Stimulated activated naive CD8-positive, alpha-beta T cell treated with anti-CD3 and anti-CD28 coated beads, Interleukin-15, amount 100 ng/mL, for 72 hours (primary cell): ENCODE results near the gene CACNG6.

ENCODE experiments used
- ATAC-seq: fragments of 150-1000 bp; cut with Tn5 transposase; 2 replicates; pipeline ENCODE4 v1.10.0; 2021; ENCODE audit warnings: mild to moderate bottlenecking, moderate library complexity
- DNase-seq, 2 donors: peaks; one replicate each; pipeline ENCODE4 v3.0.0; 2021 to 2022
- H3K27ac Mint-ChIP-seq, 2 donors: one replicate each; pipeline ENCODE4 v1.8.0; 2022; ENCODE audit warnings: mild to moderate bottlenecking in 2 of 2, mixed read lengths in 2 of 2, moderate library complexity in 2 of 2
- H3K27me3 Mint-ChIP-seq: one replicate; pipeline ENCODE4 v1.8.0; 2022; ENCODE audit warnings: mixed read lengths
- H3K4me1 Mint-ChIP-seq: one replicate; pipeline ENCODE4 v1.8.0; 2022; ENCODE audit warnings: mild to moderate bottlenecking, mixed read lengths
- H3K4me3 Mint-ChIP-seq, 2 donors: one replicate each; pipeline ENCODE4 v1.8.0; 2022; ENCODE audit warnings: mild to moderate bottlenecking in 2 of 2, mixed read lengths in 2 of 2, moderate library complexity in 1 of 2
- H3K9me3 Mint-ChIP-seq, 2 donors: one replicate each; pipeline ENCODE4 v1.8.0; 2022; ENCODE audit warnings: mixed read lengths in 2 of 2

The CACNG6 gene

DNA sequence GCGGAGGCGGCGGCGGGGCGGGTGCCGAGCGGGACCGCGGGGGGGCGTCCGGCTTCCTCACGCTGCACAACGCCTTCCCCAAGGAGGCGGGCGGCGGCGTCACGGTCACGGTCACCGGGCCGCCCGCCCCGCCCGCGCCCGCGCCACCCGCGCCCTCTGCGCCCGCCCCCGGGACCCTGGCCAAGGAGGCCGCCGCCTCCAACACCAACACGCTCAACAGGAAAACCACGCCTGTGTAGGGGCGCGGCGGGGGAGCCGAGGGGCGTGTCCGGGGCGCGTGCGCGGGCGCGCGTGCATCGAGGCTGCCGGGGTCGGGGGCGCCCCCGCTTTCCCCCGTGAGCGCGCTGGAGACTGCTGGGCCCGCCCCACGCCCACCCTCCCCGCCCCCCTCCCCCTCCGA is 8.8 kb upstream of the CACNG6 start:
- ATAC-seq = no peak
- peaks cover 11 to 13% of the 10 kb centered on the region in 2 donors for H3K9me3 Mint-ChIP-seq
- peaks cover 43% of the 10 kb centered on the region for H3K27me3 Mint-ChIP-seq
- peaks cover 41% of the 10 kb centered on the region for H3K4me1 Mint-ChIP-seq
- H3K27ac Mint-ChIP-seq = no peak overlapping the region
- H3K4me3 Mint-ChIP-seq = no peak overlapping the region
- DNase-seq = no peak

- DNase-seq (no peak), ATAC-seq (no peak)
- Mint-ChIP-seq H3K27ac (no peak overlapping the region), H3K27me3 (peaks cover 32% of the 10 kb centered on the region), H3K4me3 (no peak overlapping the region), H3K4me1 (peaks cover 30% of the 10 kb centered on the region), H3K9me3 (peaks cover 11 to 13% of the 10 kb centered on the region in 2 donors)
Observed at GRCh38 chr19:53983457-53984289, 7.8 kb upstream of the CACNG6 start.

GRCh38 chr19:53985863-53986262 is 5.6 kb upstream of the CACNG6 start:
- H3K4me3 Mint-ChIP-seq = no peak overlapping the region
- no peak overlapping the region for H3K27ac Mint-ChIP-seq
- H3K9me3 Mint-ChIP-seq = peaks cover 4% of the 10 kb centered on the region in 2 donors
- no peak for DNase-seq
- no peak for ATAC-seq
- peaks cover 9% of the 10 kb centered on the region for H3K4me1 Mint-ChIP-seq
- H3K27me3 Mint-ChIP-seq = peaks cover 24% of the 10 kb centered on the region

GRCh38 chr19:53988981-53989380 is 2.5 kb upstream of the CACNG6 start:
- ATAC-seq (no peak), DNase-seq (no peak)
- peaks cover 7% of the 10 kb centered on the region for H3K4me1 Mint-ChIP-seq
- H3K27me3 Mint-ChIP-seq = peaks cover 35% of the 10 kb centered on the region
- no peak overlapping the region for H3K4me3 Mint-ChIP-seq
- H3K9me3 Mint-ChIP-seq = no peaks in the 10 kb centered on the region
- H3K27ac Mint-ChIP-seq = no peak overlapping the region

DNA sequence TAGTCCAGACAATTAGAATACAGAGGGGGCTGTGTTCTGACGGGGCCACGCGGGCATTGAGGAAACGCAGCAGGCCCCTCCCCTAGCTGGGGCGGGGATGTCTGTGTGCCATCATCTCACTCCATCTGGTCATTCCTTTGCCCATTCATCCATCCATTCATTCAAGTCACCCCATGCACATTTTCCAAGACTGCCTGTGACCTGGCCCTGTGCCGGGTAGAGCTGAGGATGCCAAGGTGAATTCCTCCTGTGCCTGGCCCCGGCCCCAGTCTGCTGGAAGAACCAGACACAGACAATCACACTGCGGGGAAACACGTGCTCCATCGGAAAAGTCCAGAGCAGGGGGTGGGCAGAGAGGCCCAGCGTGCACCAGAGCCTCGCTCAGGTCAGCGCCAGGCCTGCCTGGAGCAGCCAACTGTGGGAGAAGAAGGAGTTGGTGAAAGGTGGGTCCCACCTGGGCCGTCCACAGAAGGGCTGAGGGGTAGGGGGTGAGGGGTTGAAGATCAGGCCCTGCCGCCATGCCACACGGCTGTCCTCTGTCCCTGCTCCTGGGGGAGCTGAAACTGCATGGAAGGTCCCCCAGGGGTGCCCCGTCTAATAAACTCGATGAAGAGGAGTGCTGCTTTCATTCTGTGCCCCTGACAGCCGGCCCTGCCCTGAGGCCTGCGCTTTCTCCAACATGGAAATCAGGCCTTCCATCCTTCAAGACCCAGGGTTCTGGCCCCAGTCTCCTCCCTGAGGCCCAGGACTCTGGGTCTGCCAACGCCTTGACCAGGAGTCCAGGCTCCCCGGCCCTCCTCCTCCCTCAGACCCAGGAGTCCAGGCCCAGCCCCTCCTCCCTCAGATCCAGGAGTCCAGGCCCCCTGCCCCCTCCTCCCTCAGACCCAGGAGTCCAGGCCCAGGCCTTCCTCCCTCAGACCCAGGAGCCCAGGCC is 1.6 kb upstream of the CACNG6 start:
- no peak overlapping the region for H3K27ac Mint-ChIP-seq
- no peaks in the 10 kb centered on the region for H3K9me3 Mint-ChIP-seq
- ATAC-seq = peak; percentile 13
- no peak for DNase-seq
- H3K27me3 Mint-ChIP-seq = peaks cover 44% of the 10 kb centered on the region
- peaks cover 7% of the 10 kb centered on the region for H3K4me1 Mint-ChIP-seq
- H3K4me3 Mint-ChIP-seq = no peak overlapping the region

DNA sequence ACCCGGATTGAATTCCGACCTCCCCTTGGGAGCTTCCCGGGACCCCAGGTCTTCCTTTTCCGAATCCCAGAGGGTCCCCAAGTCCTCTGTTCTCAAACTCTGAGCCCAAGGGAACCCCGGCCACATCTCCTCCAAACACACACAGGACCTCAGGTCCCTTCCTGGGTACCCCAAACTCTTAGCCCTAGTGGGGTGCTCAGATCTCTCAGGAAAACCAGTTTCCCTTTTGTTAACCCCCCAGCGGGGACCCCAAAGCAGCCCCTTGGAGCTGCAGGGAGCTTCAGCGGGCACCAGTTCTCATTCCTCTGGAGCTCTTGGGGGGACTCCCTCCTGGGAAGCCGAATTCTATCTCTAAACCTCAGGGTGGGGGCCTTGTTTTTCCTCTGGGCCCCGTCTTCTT is 774 bp downstream of the CACNG6 start:
- Mint-ChIP-seq H3K4me1 (peaks cover 7% of the 10 kb centered on the region), H3K27me3 (peaks cover 62% of the 10 kb centered on the region), H3K9me3 (no peaks in the 10 kb centered on the region), H3K4me3 (peak overlapping the region; percentile 57 to 63), H3K27ac (no peak overlapping the region)
- no peak for ATAC-seq
- DNase-seq = no peak

- H3K9me3 Mint-ChIP-seq = no peaks in the 10 kb centered on the region
- no peak overlapping the region for H3K27ac Mint-ChIP-seq
- peaks cover 7% of the 10 kb centered on the region for H3K4me1 Mint-ChIP-seq
- peaks cover 68% of the 10 kb centered on the region for H3K27me3 Mint-ChIP-seq
- no peak overlapping the region for H3K4me3 Mint-ChIP-seq
- ATAC-seq = no peak
- no peak for DNase-seq
Observed at GRCh38 chr19:53992815-53993214, 1.4 kb downstream of the CACNG6 start.

GRCh38 chr19:53993448-53993847 is 2.0 kb downstream of the CACNG6 start:
- no peaks in the 10 kb centered on the region for H3K9me3 Mint-ChIP-seq
- no peak overlapping the region for H3K27ac Mint-ChIP-seq
- no peak overlapping the region for H3K4me3 Mint-ChIP-seq
- no peak for ATAC-seq
- H3K27me3 Mint-ChIP-seq = peaks cover 70% of the 10 kb centered on the region
- peaks cover 7% of the 10 kb centered on the region for H3K4me1 Mint-ChIP-seq
- DNase-seq = no peak

DNA sequence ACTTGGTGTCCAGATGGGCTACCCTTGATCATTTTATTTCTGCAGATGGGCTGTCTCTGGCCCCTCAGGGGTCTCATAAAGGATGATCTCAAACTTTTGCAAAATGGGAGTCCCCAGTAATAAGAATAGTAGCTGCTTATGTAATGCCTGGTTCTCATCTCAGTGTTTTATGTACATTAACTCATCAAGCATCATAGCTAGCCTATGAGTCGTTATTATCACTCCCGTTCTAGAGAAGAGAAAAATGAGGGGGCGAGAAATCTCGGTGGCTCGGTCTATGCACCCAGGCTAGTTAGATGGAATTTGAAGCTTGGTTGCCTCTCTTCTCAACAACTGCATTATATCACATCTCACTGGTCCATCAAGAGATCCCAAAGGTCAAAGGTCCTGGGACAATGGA is 3.4 kb downstream of the CACNG6 start:
- DNase-seq (no peak), ATAC-seq (no peak)
- peaks cover 7% of the 10 kb centered on the region for H3K4me1 Mint-ChIP-seq
- peaks cover 72% of the 10 kb centered on the region for H3K27me3 Mint-ChIP-seq
- no peak overlapping the region for H3K27ac Mint-ChIP-seq
- H3K4me3 Mint-ChIP-seq = no peak overlapping the region
- H3K9me3 Mint-ChIP-seq = no peaks in the 10 kb centered on the region

DNA sequence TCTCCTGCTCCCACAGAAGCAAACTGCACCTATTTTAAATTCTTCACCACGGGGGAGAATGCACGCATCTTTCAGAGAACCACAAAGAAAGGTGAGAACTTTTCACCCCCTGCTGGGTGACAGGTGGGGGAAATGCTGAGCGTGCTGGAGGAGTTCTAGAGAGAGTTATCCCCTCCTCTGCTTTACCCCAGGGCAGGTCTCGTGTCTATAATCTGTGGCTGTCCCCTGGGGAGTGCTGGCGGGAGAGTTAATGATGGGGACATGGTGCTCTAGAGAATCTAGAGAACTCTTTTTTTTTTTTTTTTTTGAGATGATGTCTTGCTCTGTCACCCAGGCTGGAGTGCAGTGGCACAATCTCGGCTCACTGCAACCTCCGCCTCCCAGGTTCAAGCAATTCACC is 6.8 kb downstream of the CACNG6 start:
- DNase-seq (no peak), ATAC-seq (no peak)
- Mint-ChIP-seq H3K9me3 (no peaks in the 10 kb centered on the region), H3K4me1 (no peaks in the 10 kb centered on the region), H3K4me3 (no peak overlapping the region), H3K27me3 (peaks cover 78% of the 10 kb centered on the region), H3K27ac (no peak overlapping the region)

DNA sequence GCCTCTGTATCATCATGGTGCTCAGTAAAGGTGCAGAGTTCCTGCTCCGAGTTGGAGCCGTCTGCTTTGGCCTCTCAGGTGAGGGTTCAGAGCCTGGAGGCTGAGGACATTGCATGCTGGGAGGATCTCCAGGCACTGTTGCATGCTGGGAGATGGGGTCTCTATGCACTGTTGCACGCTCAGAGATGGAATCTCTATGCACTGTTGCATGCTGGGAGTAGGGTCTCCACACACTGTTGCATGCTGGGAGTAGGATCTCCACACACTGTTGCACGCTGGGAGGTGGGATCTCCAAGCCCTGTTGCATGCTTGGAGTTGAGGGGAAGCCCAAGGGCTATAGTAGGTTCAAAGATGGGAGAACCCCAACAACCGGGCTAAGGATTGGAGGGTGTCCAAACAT is 8.3 kb downstream of the CACNG6 start:
- Mint-ChIP-seq H3K27ac (no peak overlapping the region), H3K27me3 (peaks cover 70% of the 10 kb centered on the region), H3K4me3 (no peak overlapping the region), H3K4me1 (no peaks in the 10 kb centered on the region), H3K9me3 (no peaks in the 10 kb centered on the region)
- ATAC-seq = no peak
- DNase-seq = no peak

GRCh38 chr19:54001496-54001895 is 10.1 kb downstream of the CACNG6 start:
- Mint-ChIP-seq H3K9me3 (no peaks in the 10 kb centered on the region), H3K27me3 (peaks cover 54% of the 10 kb centered on the region), H3K4me1 (no peaks in the 10 kb centered on the region), H3K4me3 (no peak overlapping the region), H3K27ac (no peak overlapping the region)
- ATAC-seq = no peak
- no peak for DNase-seq

DNA sequence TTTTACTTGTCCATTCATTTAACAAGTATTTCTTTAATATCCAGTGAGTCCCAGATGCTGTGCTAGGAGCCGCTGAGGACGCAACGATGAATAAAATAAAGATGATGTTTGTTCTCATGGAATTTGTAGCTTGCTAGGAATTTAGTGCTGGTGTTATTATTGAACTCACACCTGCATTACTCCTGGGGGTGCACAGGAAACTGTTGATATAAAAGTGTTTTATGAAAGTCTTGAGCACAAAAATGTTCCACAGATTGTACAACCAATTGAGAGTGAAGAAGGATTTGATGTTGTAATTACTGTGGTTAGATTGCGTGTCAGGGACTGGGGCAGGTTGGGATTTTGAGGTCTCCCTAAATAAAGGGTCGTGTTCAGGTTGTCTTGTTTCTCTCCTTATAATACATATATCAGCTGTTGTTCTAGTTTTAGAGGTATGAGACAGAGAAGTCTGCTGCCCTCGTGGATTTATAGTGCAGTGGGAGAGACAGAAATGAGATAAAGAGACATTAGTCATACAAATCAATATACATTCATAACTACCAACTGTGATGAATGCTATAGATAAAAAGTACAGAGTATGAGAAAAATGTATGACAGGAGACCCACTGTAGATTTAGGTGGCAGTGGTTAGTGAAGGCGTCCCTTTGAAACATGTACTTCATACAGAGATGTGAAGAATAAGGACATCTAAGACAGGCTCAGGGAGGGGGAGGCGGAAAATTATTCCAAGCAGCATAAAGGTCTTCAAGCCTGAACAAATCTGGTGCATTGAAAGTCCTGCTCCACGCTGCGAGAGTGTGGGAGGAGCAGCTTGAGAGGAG is 11.3 kb downstream of the CACNG6 start:
- H3K27ac Mint-ChIP-seq = no peak overlapping the region
- no peaks in the 10 kb centered on the region for H3K4me1 Mint-ChIP-seq
- H3K4me3 Mint-ChIP-seq = no peak overlapping the region
- DNase-seq (no peak), ATAC-seq (no peak)
- no peaks in the 10 kb centered on the region for H3K9me3 Mint-ChIP-seq
- peaks cover 59% of the 10 kb centered on the region for H3K27me3 Mint-ChIP-seq

GRCh38 chr19:54009440-54009839 is 18.0 kb downstream of the CACNG6 start:
- Mint-ChIP-seq H3K9me3 (no peaks in the 10 kb centered on the region), H3K4me3 (no peak overlapping the region), H3K27me3 (peaks cover 63% of the 10 kb centered on the region), H3K4me1 (no peaks in the 10 kb centered on the region), H3K27ac (no peak overlapping the region)
- DNase-seq = no peak
- ATAC-seq = no peak

GRCh38 chr19:54010474-54010873 is 19.0 kb downstream of the CACNG6 start:
- no peak for ATAC-seq
- H3K27me3 Mint-ChIP-seq = peaks cover 69% of the 10 kb centered on the region
- H3K4me1 Mint-ChIP-seq = no peaks in the 10 kb centered on the region

More at GRCh38 chr19:54010474-54010873, 19.0 kb downstream of the CACNG6 start:
- H3K27ac Mint-ChIP-seq = no peak overlapping the region
- DNase-seq = no peak
- no peaks in the 10 kb centered on the region for H3K9me3 Mint-ChIP-seq
- H3K4me3 Mint-ChIP-seq = no peak overlapping the region
